ENCODE data around the gene LDB2.

DNA sequence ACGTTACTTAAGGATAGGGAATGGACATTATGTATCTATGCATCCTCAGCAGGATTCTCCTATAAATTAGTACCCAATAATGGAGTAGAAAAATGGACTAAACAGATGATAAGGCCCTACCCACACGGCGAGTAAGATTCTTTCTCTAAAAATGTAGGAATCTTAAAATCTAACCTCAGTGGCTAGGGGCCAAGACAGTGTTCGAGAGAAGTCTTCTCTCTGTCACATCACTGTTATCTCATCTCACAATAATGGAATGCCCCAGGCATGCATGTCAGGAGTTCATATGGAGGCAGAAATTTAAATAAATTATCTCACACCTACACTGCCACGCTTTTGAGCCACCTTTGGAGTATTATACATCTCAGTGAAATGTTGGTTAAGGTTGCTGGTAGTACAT, 132.9 kb downstream of the LDB2 start:
- TF ChIP-seq TAF1 (IDR thresholded peaks at IDR 0.05; ENCODE audit: low read depth) = no peak
- no peak for TF ChIP-seq MAX (IDR thresholded peaks at IDR 0.05)
- no peak for TF ChIP-seq TCF12 (IDR thresholded peaks at IDR 0.05; ENCODE audit: low read depth)
- no peak for TF ChIP-seq YY1 (IDR thresholded peaks at IDR 0.05; ENCODE audit: low read depth)
- TF ChIP-seq EP300 (IDR thresholded peaks at IDR 0.05; ENCODE audit: borderline replicate concordance) = no peak
- no peak for TF ChIP-seq ZBTB7A (IDR thresholded peaks at IDR 0.05; ENCODE audit: low read depth)
- TF ChIP-seq REST (IDR thresholded peaks at IDR 0.05; ENCODE audit: low read depth) = no peak
- TF ChIP-seq EGR1 (IDR thresholded peaks at IDR 0.05) = no peak
- no peak for TF ChIP-seq RAD21 (IDR thresholded peaks at IDR 0.05; ENCODE audit: low read depth)
- TF ChIP-seq CEBPB (IDR thresholded peaks at IDR 0.05) = no peak
